Astrocyte (in vitro differentiated cells and primary cell): ENCODE measurements around the gene TTF2. TPM values are rescaled to one million over a fixed set of nuclear protein-coding genes. Genes with fewer than 3 reads are reported as not detected.
"Not testable (repeated sequence)": the region's sequence is repeated elsewhere in the genome, so short reads cannot be mapped to it uniquely, and the experiment has no call there.

Source experiments
- DNase-seq: peaks from one replicate; pipeline ENCODE4 v3.0.0-alpha.2; 2010; ENCODE audit warnings: low read depth
- FAIRE-seq: peaks from 2 replicates; lab custom pipeline; 2011; peaks lifted over from hg19 to GRCh38; lab: Jason Lieb, UNC
- H2AFZ ChIP-seq: 2 replicates; pipeline ENCODE4 v1.6.0; 2012; ENCODE audit warnings: low read depth, low read length, inconsistent platforms
- H3K27ac ChIP-seq: 2 replicates; pipeline ENCODE4 v1.5.1; 2011; ENCODE audit warnings: low read depth, low read length, inconsistent platforms
- H3K27me3 ChIP-seq: 2 replicates; pipeline ENCODE4 v1.6.0; 2011; ENCODE audit warnings: low read length, inconsistent platforms; ENCODE audit not compliant: insufficient read depth
- H3K36me3 ChIP-seq: 2 replicates; pipeline ENCODE4 v1.5.1; 2011; ENCODE audit warnings: low read length, inconsistent platforms; ENCODE audit not compliant: insufficient read depth
- H3K4me1 ChIP-seq: 2 replicates; pipeline ENCODE4 v1.5.1; 2011; ENCODE audit warnings: low read length, inconsistent platforms; ENCODE audit not compliant: insufficient read depth
- H3K4me2 ChIP-seq: 2 replicates; pipeline ENCODE4 v1.6.0; 2012; ENCODE audit warnings: low read length, inconsistent platforms
- H3K4me3 ChIP-seq: 2 replicates; pipeline ENCODE4 v1.5.1; 2011; ENCODE audit warnings: low read depth, mild to moderate bottlenecking, low read length, inconsistent platforms; ENCODE audit not compliant: insufficient read depth
- H3K79me2 ChIP-seq: 2 replicates; pipeline ENCODE4 v1.6.0; 2012; ENCODE audit warnings: mild to moderate bottlenecking, low read length, inconsistent platforms; ENCODE audit not compliant: insufficient read depth
- H3K9ac ChIP-seq: 2 replicates; pipeline ENCODE4 v1.6.0; 2012; ENCODE audit warnings: mild to moderate bottlenecking, low read length, inconsistent platforms
- H3K9me3 ChIP-seq: 2 replicates; pipeline ENCODE4 v1.5.1; 2012; ENCODE audit warnings: low read depth, mild to moderate bottlenecking, low read length, inconsistent platforms; ENCODE audit not compliant: insufficient read depth
- H4K20me1 ChIP-seq: 2 replicates; pipeline ENCODE4 v1.6.0; 2012; ENCODE audit warnings: low read length, inconsistent platforms; ENCODE audit not compliant: insufficient read depth
- H3K27ac Mint-ChIP-seq: one replicate; pipeline ENCODE4 v1.8.0; 2021; ENCODE audit warnings: mild to moderate bottlenecking, mixed read lengths; ENCODE audit not compliant: unreplicated experiment
- H3K27me3 Mint-ChIP-seq: one replicate; pipeline ENCODE4 v1.8.0; 2021; ENCODE audit warnings: low read depth, mixed read lengths; ENCODE audit not compliant: unreplicated experiment
- H3K36me3 Mint-ChIP-seq: one replicate; pipeline ENCODE4 v1.8.0; 2021; ENCODE audit warnings: low read depth, mixed read lengths; ENCODE audit not compliant: unreplicated experiment
- H3K4me1 Mint-ChIP-seq: one replicate; pipeline ENCODE4 v1.8.0; 2021; ENCODE audit warnings: low read depth, mixed read lengths; ENCODE audit not compliant: unreplicated experiment
- H3K4me3 Mint-ChIP-seq: one replicate; pipeline ENCODE4 v1.8.0; 2021; ENCODE audit warnings: mild to moderate bottlenecking, moderate library complexity, mixed read lengths; ENCODE audit not compliant: unreplicated experiment
- H3K9me3 Mint-ChIP-seq: one replicate; pipeline ENCODE4 v1.8.0; 2021; ENCODE audit warnings: mild to moderate bottlenecking, mixed read lengths; ENCODE audit not compliant: unreplicated experiment
- EZH2 ChIP-seq: IDR thresholded peaks from 2 replicates; pipeline ENCODE4 v1.6.1; 2012; ENCODE audit warnings: mild to moderate bottlenecking, low read length, inconsistent platforms; ENCODE audit not compliant: insufficient read depth
- total RNA-seq: library from RNA; stranded (reverse); gene quantifications from 2 replicates; pipeline ENCODE4 v1.2.1, GENCODE V29; 2021
- TF ChIP-seq, protein P1 (sequence below): IDR thresholded peaks from 2 replicates; pipeline ENCODE4 v1.5.1; 2011; ENCODE audit warnings: low read depth, mild to moderate bottlenecking, inconsistent platforms, low read length, moderate library complexity; ENCODE audit not compliant: insufficient read depth

The TTF2 gene
- total RNA-seq, 1 donor from 2014 or later, result 23.4 TPM

DNA sequence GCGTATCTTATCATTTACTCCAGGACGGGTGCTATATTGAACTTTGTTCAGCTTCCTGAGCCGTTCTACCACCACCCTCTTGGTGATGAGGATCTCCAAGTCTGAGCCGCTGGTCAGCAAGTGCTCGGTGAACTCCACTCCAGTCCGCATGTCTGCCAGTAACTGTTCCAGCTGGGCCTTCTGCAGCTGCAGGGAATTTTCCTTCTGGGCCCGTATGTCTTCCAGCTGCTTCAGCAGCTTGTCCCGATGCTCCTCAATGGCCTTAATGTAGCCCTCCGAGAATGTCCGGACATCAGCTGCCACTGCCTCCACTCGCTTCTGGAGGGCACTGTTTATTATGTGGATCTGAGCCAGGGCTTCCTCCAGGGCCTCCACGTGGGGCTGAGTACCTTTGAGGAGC lies 58.0 kb downstream of the TTF2 start:
- Histone ChIP-seq H3K79me2 (no peaks in the 10 kb centered on the region), H3K36me3 (no peaks in the 10 kb centered on the region), H3K9ac (no peak overlapping the region), H3K9me3 (no peaks in the 10 kb centered on the region), H3K4me2 (no peak overlapping the region), H3K27ac (no peak overlapping the region), H3K4me1 (peaks cover 12% of the 10 kb centered on the region), H3K4me3 (no peak overlapping the region), H4K20me1 (no peaks in the 10 kb centered on the region), H3K27me3 (no peaks in the 10 kb centered on the region), H2AFZ (no peak overlapping the region)
- Mint-ChIP-seq H3K4me3 (no peak overlapping the region), H3K9me3 (no peaks in the 10 kb centered on the region), H3K27me3 (no peaks in the 10 kb centered on the region), H3K4me1 (peaks cover 3% of the 10 kb centered on the region), H3K36me3 (peaks cover 6% of the 10 kb centered on the region), H3K27ac (no peak overlapping the region)
- FAIRE-seq, result no peak
- no peak for TF ChIP-seq EZH2
- TF ChIP-seq, protein P1, sequence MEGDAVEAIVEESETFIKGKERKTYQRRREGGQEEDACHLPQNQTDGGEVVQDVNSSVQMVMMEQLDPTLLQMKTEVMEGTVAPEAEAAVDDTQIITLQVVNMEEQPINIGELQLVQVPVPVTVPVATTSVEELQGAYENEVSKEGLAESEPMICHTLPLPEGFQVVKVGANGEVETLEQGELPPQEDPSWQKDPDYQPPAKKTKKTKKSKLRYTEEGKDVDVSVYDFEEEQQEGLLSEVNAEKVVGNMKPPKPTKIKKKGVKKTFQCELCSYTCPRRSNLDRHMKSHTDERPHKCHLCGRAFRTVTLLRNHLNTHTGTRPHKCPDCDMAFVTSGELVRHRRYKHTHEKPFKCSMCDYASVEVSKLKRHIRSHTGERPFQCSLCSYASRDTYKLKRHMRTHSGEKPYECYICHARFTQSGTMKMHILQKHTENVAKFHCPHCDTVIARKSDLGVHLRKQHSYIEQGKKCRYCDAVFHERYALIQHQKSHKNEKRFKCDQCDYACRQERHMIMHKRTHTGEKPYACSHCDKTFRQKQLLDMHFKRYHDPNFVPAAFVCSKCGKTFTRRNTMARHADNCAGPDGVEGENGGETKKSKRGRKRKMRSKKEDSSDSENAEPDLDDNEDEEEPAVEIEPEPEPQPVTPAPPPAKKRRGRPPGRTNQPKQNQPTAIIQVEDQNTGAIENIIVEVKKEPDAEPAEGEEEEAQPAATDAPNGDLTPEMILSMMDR, result no peak
- DNase-seq, result no peak

- H3K27me3 Mint-ChIP-seq, H3K9me3 Mint-ChIP-seq, H3K36me3 ChIP-seq, H3K27me3 ChIP-seq, H3K4me3 ChIP-seq, H2AFZ ChIP-seq, FAIRE-seq, H4K20me1 ChIP-seq, H3K36me3 Mint-ChIP-seq, H3K4me2 ChIP-seq, DNase-seq, H3K4me1 Mint-ChIP-seq, H3K79me2 ChIP-seq, H3K4me3 Mint-ChIP-seq, H3K27ac Mint-ChIP-seq, H3K9me3 ChIP-seq, H3K9ac ChIP-seq, H3K27ac ChIP-seq: not testable (repeated sequence)
- H3K4me1 ChIP-seq, result peaks cover 12% of the 10 kb centered on the region
Measured at GRCh38 chr1:117119144-117119543, 59.0 kb downstream of the TTF2 start.

- Mint-ChIP-seq H3K4me1 (peaks cover 3% of the 10 kb centered on the region), H3K36me3 (peaks cover 6% of the 10 kb centered on the region), H3K4me3 (peak overlapping the region; percentile 88), H3K27me3 (no peaks in the 10 kb centered on the region), H3K27ac (peak overlapping the region; percentile 83), H3K9me3 (no peaks in the 10 kb centered on the region)
- FAIRE-seq (no peak), DNase-seq (peak; percentile 68)
- Histone ChIP-seq H3K9ac (peak overlapping the region; percentile 99), H3K4me1 (peaks cover 12% of the 10 kb centered on the region), H2AFZ (peak overlapping the region; percentile 73), H3K4me3 (peak overlapping the region; percentile 91), H3K27ac (peak overlapping the region; percentile 99), H3K4me2 (peak overlapping the region; percentile 92), H3K79me2 (no peaks in the 10 kb centered on the region), H4K20me1 (no peaks in the 10 kb centered on the region), H3K27me3 (no peaks in the 10 kb centered on the region), H3K9me3 (no peaks in the 10 kb centered on the region), H3K36me3 (no peaks in the 10 kb centered on the region)
- TF ChIP-seq, protein P1, result no peak
- TF ChIP-seq EZH2, result no peak
Measured at GRCh38 chr1:117120774-117121588, 60.9 kb downstream of the TTF2 start.
